NT2/D1 (cell line): ENCODE results near the gene TCN2.
"Not testable (repeated sequence)": the region's sequence is repeated elsewhere in the genome, so short reads cannot be mapped to it uniquely, and the experiment has no call there.

Experiments
- DNase-seq: peaks from one replicate; pipeline ENCODE4 v3.0.0-alpha.2; 2011; ENCODE audit warnings: low read depth, low spot score
- H3K27me3 ChIP-seq: 2 replicates; pipeline ENCODE4 v1.6.0; 2011; ENCODE audit warnings: mild to moderate bottlenecking; ENCODE audit not compliant: insufficient read length, insufficient read depth
- H3K36me3 ChIP-seq: 2 replicates; pipeline ENCODE4 v1.6.1; 2011; ENCODE audit warnings: mild to moderate bottlenecking, low read length, mixed read lengths; ENCODE audit not compliant: insufficient read depth, insufficient read length
- H3K4me1 ChIP-seq: 2 replicates; pipeline ENCODE4 v1.5.1; 2011; ENCODE audit not compliant: insufficient read depth, insufficient read length
- H3K4me3 ChIP-seq: 2 replicates; pipeline ENCODE4 v1.5.1; 2011; ENCODE audit warnings: low read depth; ENCODE audit not compliant: insufficient read length
- H3K9ac ChIP-seq: 2 replicates; pipeline ENCODE4 v1.6.0; 2011; ENCODE audit warnings: low read depth; ENCODE audit not compliant: insufficient read length
- H3K9me3 ChIP-seq: 2 replicates; pipeline ENCODE4 v1.5.1; 2011; ENCODE audit warnings: mild to moderate bottlenecking, low read length; ENCODE audit not compliant: insufficient read depth
- SUZ12 ChIP-seq: IDR thresholded peaks from 2 replicates; pipeline ENCODE4 v1.6.1; 2011; ENCODE audit not compliant: insufficient read length, insufficient read depth; ENCODE audit errors: extremely low read depth
- YY1 ChIP-seq: IDR thresholded peaks from 2 replicates; pipeline ENCODE4 v1.6.1; 2011; ENCODE audit not compliant: insufficient read length, insufficient read depth
- ZNF274 ChIP-seq: IDR thresholded peaks from 2 replicates; pipeline ENCODE4 v1.6.1; 2011; ENCODE audit warnings: mild to moderate bottlenecking, low read depth, low read length

The TCN2 gene

GRCh38 chr22:30612789-30613188 lies 5.8 kb downstream of the TCN2 start:
- H3K4me3 ChIP-seq = no peak overlapping the region
- H3K9me3 ChIP-seq = no peaks in the 10 kb centered on the region
- H3K9ac ChIP-seq = no peak overlapping the region
- no peak for DNase-seq
- peaks cover 10% of the 10 kb centered on the region for H3K36me3 ChIP-seq
- TF ChIP-seq YY1 (no peak), SUZ12 (no peak), ZNF274 (no peak)
- H3K27me3 ChIP-seq = no peaks in the 10 kb centered on the region
- peaks cover 2% of the 10 kb centered on the region for H3K4me1 ChIP-seq

- Histone ChIP-seq H3K4me1 (peaks cover 2% of the 10 kb centered on the region), H3K9me3 (no peaks in the 10 kb centered on the region), H3K4me3 (no peak overlapping the region), H3K9ac (no peak overlapping the region), H3K36me3 (peaks cover 10% of the 10 kb centered on the region), H3K27me3 (no peaks in the 10 kb centered on the region)
- no peak for TF ChIP-seq SUZ12
- TF ChIP-seq YY1 = no peak
- TF ChIP-seq ZNF274 = no peak
- DNase-seq = no peak
Observed at GRCh38 chr22:30614268-30614667, 7.3 kb downstream of the TCN2 start.

GRCh38 chr22:30614879-30615278 lies 7.9 kb downstream of the TCN2 start:
- DNase-seq = no peak
- TF ChIP-seq SUZ12 (no peak), ZNF274 (no peak), YY1 (no peak)
- Histone ChIP-seq H3K4me1 (no peaks in the 10 kb centered on the region), H3K27me3 (no peaks in the 10 kb centered on the region), H3K36me3 (peaks cover 10% of the 10 kb centered on the region), H3K9me3 (no peaks in the 10 kb centered on the region), H3K9ac (no peak overlapping the region), H3K4me3 (no peak overlapping the region)

- Histone ChIP-seq H3K9ac (no peak overlapping the region), H3K4me1 (no peaks in the 10 kb centered on the region), H3K9me3 (no peaks in the 10 kb centered on the region), H3K27me3 (no peaks in the 10 kb centered on the region), H3K36me3 (peaks cover 8% of the 10 kb centered on the region), H3K4me3 (no peak overlapping the region)
- no peak for DNase-seq
- TF ChIP-seq YY1 (no peak), SUZ12 (no peak), ZNF274 (no peak)
Observed at GRCh38 chr22:30615543-30615954, 8.6 kb downstream of the TCN2 start.

DNA sequence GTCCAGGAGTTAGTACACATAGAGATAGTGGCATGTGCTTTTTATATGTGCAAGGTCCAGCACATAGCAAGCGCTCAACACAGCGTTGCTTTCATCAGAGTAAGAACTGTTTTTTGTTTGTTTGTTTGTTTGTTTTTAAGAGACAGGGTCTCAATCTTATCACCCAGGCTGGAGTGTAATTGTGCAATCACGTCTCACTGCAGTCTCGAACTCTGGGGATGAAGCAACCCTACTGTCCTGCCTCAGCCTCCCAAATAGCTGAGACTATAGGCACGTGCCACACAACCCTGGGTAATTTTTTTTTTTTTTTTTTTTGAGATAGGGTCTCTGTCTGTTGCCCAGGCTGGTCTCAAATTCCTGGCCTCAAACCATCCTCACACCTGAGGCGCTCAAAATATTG lies 10.8 kb downstream of the TCN2 start:
- TF ChIP-seq YY1 (no peak), ZNF274 (no peak), SUZ12 (no peak)
- Histone ChIP-seq H3K4me3 (no peak overlapping the region), H3K4me1 (no peaks in the 10 kb centered on the region), H3K9me3 (no peaks in the 10 kb centered on the region), H3K27me3 (no peaks in the 10 kb centered on the region), H3K36me3 (no peaks in the 10 kb centered on the region), H3K9ac (no peak overlapping the region)
- no peak for DNase-seq

DNA sequence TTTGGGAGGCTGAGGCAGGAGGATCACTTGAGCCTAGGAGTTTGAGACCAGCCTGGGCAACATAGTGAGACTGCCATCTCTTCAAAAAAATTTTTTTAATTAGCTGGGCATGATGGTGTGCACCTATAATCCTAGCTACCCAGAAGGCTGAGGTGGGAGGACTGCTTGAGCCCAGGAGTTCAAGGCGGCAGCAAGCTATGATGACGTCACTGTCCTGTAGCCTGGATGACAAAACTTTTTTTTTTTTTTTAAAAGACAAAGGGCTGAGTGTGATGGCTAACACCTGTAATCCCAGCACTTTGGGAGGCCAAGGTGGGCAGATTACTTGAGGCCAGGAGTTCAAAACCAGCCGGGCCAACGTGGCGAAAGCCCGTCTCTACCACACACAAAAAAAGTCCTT lies 12.9 kb downstream of the TCN2 start:
- not testable (repeated sequence) for H3K9me3 ChIP-seq, H3K4me1 ChIP-seq, H3K9ac ChIP-seq, H3K36me3 ChIP-seq, H3K4me3 ChIP-seq, DNase-seq, H3K27me3 ChIP-seq

GRCh38 chr22:30626413-30626812 lies 19.4 kb downstream of the TCN2 start:
- no peaks in the 10 kb centered on the region for H3K4me1 ChIP-seq
- H3K36me3 ChIP-seq = peaks cover 3% of the 10 kb centered on the region
- no peaks in the 10 kb centered on the region for H3K27me3 ChIP-seq
- H3K9ac ChIP-seq = no peak overlapping the region
- no peaks in the 10 kb centered on the region for H3K9me3 ChIP-seq
- TF ChIP-seq SUZ12 (no peak), ZNF274 (no peak), YY1 (no peak)
- H3K4me3 ChIP-seq = no peak overlapping the region
- no peak for DNase-seq

GRCh38 chr22:30627471-30627870 lies 20.5 kb downstream of the TCN2 start:
- DNase-seq = no peak
- Histone ChIP-seq H3K27me3 (no peaks in the 10 kb centered on the region), H3K36me3 (peaks cover 3% of the 10 kb centered on the region), H3K9ac (no peak overlapping the region), H3K9me3 (no peaks in the 10 kb centered on the region), H3K4me1 (no peaks in the 10 kb centered on the region), H3K4me3 (no peak overlapping the region)
- TF ChIP-seq SUZ12 (no peak), ZNF274 (no peak), YY1 (no peak)
